IPS DF 4.7 (cell line): ENCODE results near the gene TCAP.
"Not testable (repeated sequence)": the region's sequence is repeated elsewhere in the genome, so short reads cannot be mapped to it uniquely, and the experiment has no call there.

Source experiments
- DNase-seq: peaks from one replicate; pipeline ENCODE4 v3.0.0-alpha.2; 2013; ENCODE audit warnings: low spot score; ENCODE audit errors: extremely low read depth

TCAP gene

GRCh38 chr17:39702901-39703893, 38.0 kb downstream of the TCAP start:
- no peak for DNase-seq

GRCh38 chr17:39703913-39704312, 38.8 kb downstream of the TCAP start:
- no peak for DNase-seq

- DNase-seq, result no peak
Observed at GRCh38 chr17:39704821-39705551, 39.8 kb downstream of the TCAP start.

- no peak for DNase-seq
Observed at GRCh38 chr17:39705786-39706348, 40.7 kb downstream of the TCAP start.

- DNase-seq, result no peak
Observed at GRCh38 chr17:39706383-39706782, 41.2 kb downstream of the TCAP start.

- DNase-seq, result no peak
Observed at GRCh38 chr17:39706921-39707337, 41.8 kb downstream of the TCAP start.

- DNase-seq, result no peak
Observed at GRCh38 chr17:39709319-39709997, 44.3 kb downstream of the TCAP start.

GRCh38 chr17:39709998-39710964, 45.1 kb downstream of the TCAP start:
- DNase-seq, result no peak

- not testable (repeated sequence) for DNase-seq
Observed at GRCh38 chr17:39711071-39711470, 45.9 kb downstream of the TCAP start.

GRCh38 chr17:39711851-39712250, 46.7 kb downstream of the TCAP start:
- DNase-seq, result no peak

GRCh38 chr17:39714234-39714633, 49.1 kb downstream of the TCAP start:
- DNase-seq, result no peak

GRCh38 chr17:39715375-39716072, 50.4 kb downstream of the TCAP start:
- no peak for DNase-seq
